HuH-7 (cell line): ENCODE data around the gene LAMTOR4.

Experiments used
- DNase-seq: peaks from one replicate; pipeline ENCODE4 v3.0.0; 2011; ENCODE audit warnings: low spot score

LAMTOR4 gene

GRCh38 chr7:100153708-100154535 lies 5.2 kb downstream of the LAMTOR4 start:
- DNase-seq = no peak

GRCh38 chr7:100154651-100155491 lies 6.2 kb downstream of the LAMTOR4 start:
- DNase-seq = no peak

GRCh38 chr7:100155553-100156317 lies 7.0 kb downstream of the LAMTOR4 start:
- DNase-seq = no peak

GRCh38 chr7:100156331-100157068 lies 7.8 kb downstream of the LAMTOR4 start:
- no peak for DNase-seq

- DNase-seq = no peak
These were observed 8.3 kb downstream of the LAMTOR4 start for GRCh38 chr7:100157069-100157333.

GRCh38 chr7:100157334-100158228 lies 8.9 kb downstream of the LAMTOR4 start:
- DNase-seq = peak; percentile 87

GRCh38 chr7:100158229-100159098 lies 9.7 kb downstream of the LAMTOR4 start, which contains the start of gene TRAPPC14:
Gene TRAPPC14 (minus strand): TSS chr7:100158723. CDS start chr7:100158499, 224 bp downstream.
- peak; percentile 97 for DNase-seq

- no peak for DNase-seq
These were observed 10.4 kb downstream of the LAMTOR4 start for GRCh38 chr7:100159099-100159623.

- DNase-seq = no peak
These were observed 11.3 kb downstream of the LAMTOR4 start for GRCh38 chr7:100160067-100160466.

GRCh38 chr7:100163006-100163531 lies 14.4 kb downstream of the LAMTOR4 start:
- DNase-seq = no peak

- DNase-seq = no peak
These were observed 15.2 kb downstream of the LAMTOR4 start for GRCh38 chr7:100163871-100164270.

GRCh38 chr7:100166317-100166940 lies 17.7 kb downstream of the LAMTOR4 start:
- no peak for DNase-seq

GRCh38 chr7:100166970-100167911 lies 18.5 kb downstream of the LAMTOR4 start:
- DNase-seq = no peak

- DNase-seq = no peak
These were observed 19.2 kb downstream of the LAMTOR4 start for GRCh38 chr7:100167912-100168323.

GRCh38 chr7:100169147-100169850 lies 20.6 kb downstream of the LAMTOR4 start:
- DNase-seq = no peak

GRCh38 chr7:100170101-100170897 lies 21.6 kb downstream of the LAMTOR4 start:
- DNase-seq = no peak
